ENCODE measurements around the gene TMEM254.
"Not testable (repeated sequence)": the region's sequence is repeated elsewhere in the genome, so short reads cannot be mapped to it uniquely, and the experiment has no call there.

Gene TMEM254

GRCh38 chr10:80090121-80090520, 11.7 kb downstream of the TMEM254 start:
- no peak overlapping the region for H3K4me3 ChIP-seq (ENCODE audit: low read depth, low read length)
- no peak for TF ChIP-seq CTCF (IDR thresholded peaks at IDR 0.05; ENCODE audit: low read depth, low read length)

GRCh38 chr10:80094231-80094630, 15.8 kb downstream of the TMEM254 start:
- no peak for TF ChIP-seq CTCF (IDR thresholded peaks at IDR 0.05; ENCODE audit: low read depth, low read length)
- no peak overlapping the region for H3K4me3 ChIP-seq (ENCODE audit: low read depth, low read length)

- not testable (repeated sequence) for H3K4me3 ChIP-seq (ENCODE audit: low read depth, low read length)
Measured at GRCh38 chr10:80098272-80098671, 19.8 kb downstream of the TMEM254 start.

GRCh38 chr10:80099295-80099694, 20.8 kb downstream of the TMEM254 start:
- H3K4me3 ChIP-seq (ENCODE audit: low read depth, low read length), result not testable (repeated sequence)

- no peak for TF ChIP-seq CTCF (IDR thresholded peaks at IDR 0.05; ENCODE audit: low read depth, low read length)
- H3K4me3 ChIP-seq (ENCODE audit: low read depth, low read length), result no peak overlapping the region
Measured at GRCh38 chr10:80100116-80100515, 21.7 kb downstream of the TMEM254 start.

- no peak for TF ChIP-seq CTCF (IDR thresholded peaks at IDR 0.05; ENCODE audit: low read depth, low read length)
Measured at GRCh38 chr10:80100861-80101695, 22.6 kb downstream of the TMEM254 start.

GRCh38 chr10:80104066-80104926, 25.8 kb downstream of the TMEM254 start:
- H3K4me3 ChIP-seq (ENCODE audit: low read depth, low read length), result no peak overlapping the region
- no peak for TF ChIP-seq CTCF (IDR thresholded peaks at IDR 0.05; ENCODE audit: low read depth, low read length)

More at GRCh38 chr10:80100861-80101695, 22.6 kb downstream of the TMEM254 start:
- H3K4me3 ChIP-seq (ENCODE audit: low read depth, low read length), result no peak overlapping the region

- TF ChIP-seq CTCF (IDR thresholded peaks at IDR 0.05; ENCODE audit: low read depth, low read length), result no peak
- no peak overlapping the region for H3K4me3 ChIP-seq (ENCODE audit: low read depth, low read length)
Measured at GRCh38 chr10:80108576-80109239, 30.2 kb downstream of the TMEM254 start.

Measured in WI38 (cell line).